ENCODE data around the gene KLK12. TPM values are rescaled to one million over a fixed set of nuclear protein-coding genes. Genes with fewer than 3 reads are reported as not detected.

KLK12 gene
- total RNA-seq, 4 donors from 2014 or later, result 0.41 TPM; not detected in 3

- in situ Hi-C loops (cut with MboI; ENCODE audit: low pct_ligation_motif_present in 1 of 4, low pct_unique_long_range_greater_than_20kb in 1 of 4, low sequenced_read_pairs in 3 of 4), result no loop called here
These were observed 3.5 kb downstream of the KLK12 start for GRCh38 chr19:51031220-51031879.

GRCh38 chr19:51030631-51031030 is 4.2 kb downstream of the KLK12 start:
- no peak for TF ChIP-seq CTCF (IDR thresholded peaks at IDR 0.05)
- TF ChIP-seq POLR2AphosphoS5 (IDR thresholded peaks at IDR 0.05), result no peak
- no peak for TF ChIP-seq EP300 (IDR thresholded peaks at IDR 0.05; ENCODE audit: low read depth)
- no peak for TF ChIP-seq POLR2A (IDR thresholded peaks at IDR 0.05)
- no peaks in the 10 kb centered on the region for H3K36me3 ChIP-seq
- intact Hi-C loops (cut with DNase I; ENCODE audit: low total_unique reads) (no loop called here), in situ Hi-C loops (cut with MboI; ENCODE audit: low pct_ligation_motif_present in 1 of 4, low pct_unique_long_range_greater_than_20kb in 1 of 4, low sequenced_read_pairs in 3 of 4) (no loop called here)
- H3K9me3 ChIP-seq, result no peaks in the 10 kb centered on the region
- H3K4me3 ChIP-seq, result no peak overlapping the region
- DNase-seq, result no peak
- peaks cover 32% of the 10 kb centered on the region for H3K27me3 ChIP-seq
- H3K27ac ChIP-seq, result no peak overlapping the region
- H3K4me1 ChIP-seq, result no peaks in the 10 kb centered on the region
- 74 to 100% methylated on average over 2 to 13 of the region's 13 CpGs for WGBS, 2 donors (ENCODE audit: low coverage in 1 of 2)

More at GRCh38 chr19:51031220-51031879, 3.5 kb downstream of the KLK12 start:
- DNase-seq, result no peak
- Histone ChIP-seq H3K27ac (no peak overlapping the region), H3K4me3 (no peak overlapping the region), H3K36me3 (no peaks in the 10 kb centered on the region), H3K4me1 (no peaks in the 10 kb centered on the region), H3K9me3 (no peaks in the 10 kb centered on the region), H3K27me3 (peaks cover 25% of the 10 kb centered on the region)
- intact Hi-C loops (cut with DNase I; ENCODE audit: low total_unique reads), result no loop called here
- 81 to 82% methylated on average over 5 to 7 of the region's 7 CpGs for WGBS, 2 donors (ENCODE audit: low coverage in 1 of 2)
- no peak for TF ChIP-seq POLR2A (IDR thresholded peaks at IDR 0.05)

- H3K27ac ChIP-seq, result no peak overlapping the region
- no peaks in the 10 kb centered on the region for H3K9me3 ChIP-seq
- H3K4me3 ChIP-seq, result no peak overlapping the region
- in situ Hi-C loops (cut with MboI; ENCODE audit: low pct_ligation_motif_present in 1 of 4, low pct_unique_long_range_greater_than_20kb in 1 of 4, low sequenced_read_pairs in 3 of 4) (no loop called here), intact Hi-C loops (cut with DNase I; ENCODE audit: low total_unique reads) (no loop called here)
- H3K4me1 ChIP-seq, result no peaks in the 10 kb centered on the region
- H3K27me3 ChIP-seq, result peaks cover 42% of the 10 kb centered on the region
- TF ChIP-seq EP300 (IDR thresholded peaks at IDR 0.05; ENCODE audit: low read depth) (no peak), POLR2AphosphoS5 (IDR thresholded peaks at IDR 0.05) (no peak), CTCF (IDR thresholded peaks at IDR 0.05) (no peak), POLR2A (IDR thresholded peaks at IDR 0.05) (no peak)
- no peak for DNase-seq
- no peaks in the 10 kb centered on the region for H3K36me3 ChIP-seq
- WGBS, 2 donors (ENCODE audit: low coverage in 1 of 2), result 17 to 72% methylated on average over 1 to 2 of the region's 2 CpGs
These were observed 5.1 kb downstream of the KLK12 start for GRCh38 chr19:51029718-51030117.

DNA sequence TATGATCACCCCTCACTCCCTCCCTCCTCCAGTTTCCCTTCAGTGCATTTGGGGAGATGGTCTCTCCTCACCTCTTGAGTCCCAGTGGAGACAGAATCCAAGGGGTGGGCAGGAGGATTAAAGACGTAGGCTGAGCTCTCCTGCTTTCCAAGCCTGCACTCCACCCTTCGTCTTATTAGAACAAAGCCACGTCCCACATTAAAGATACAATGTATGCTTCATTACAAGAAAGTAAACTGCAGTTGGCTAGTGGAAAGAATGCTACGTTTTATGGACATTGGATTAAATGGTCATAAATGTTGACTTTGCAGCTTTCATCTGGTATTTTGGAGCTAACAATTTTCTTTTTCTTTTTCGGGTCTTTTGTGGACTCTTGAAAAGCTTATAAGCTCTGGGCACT is 6.9 kb downstream of the KLK12 start:
- Histone ChIP-seq H3K27ac (no peak overlapping the region), H3K27me3 (peaks cover 48% of the 10 kb centered on the region), H3K9me3 (no peaks in the 10 kb centered on the region), H3K36me3 (no peaks in the 10 kb centered on the region), H3K4me3 (no peak overlapping the region), H3K4me1 (no peaks in the 10 kb centered on the region)
- DNase-seq, result no peak
- intact Hi-C loops (cut with DNase I; ENCODE audit: low total_unique reads), result no loop called here
- in situ Hi-C loops (cut with MboI; ENCODE audit: low pct_ligation_motif_present in 1 of 4, low pct_unique_long_range_greater_than_20kb in 1 of 4, low sequenced_read_pairs in 3 of 4), result no loop called here
- 33 to 37% methylated on average over 4 to 5 of the region's 5 CpGs for WGBS, 2 donors (ENCODE audit: low coverage in 1 of 2)
- TF ChIP-seq EP300 (IDR thresholded peaks at IDR 0.05; ENCODE audit: low read depth) (no peak), POLR2A (IDR thresholded peaks at IDR 0.05) (no peak), POLR2AphosphoS5 (IDR thresholded peaks at IDR 0.05) (no peak), CTCF (IDR thresholded peaks at IDR 0.05) (no peak)
